ENCODE measurements around the gene SPNS2. TPM values are rescaled to one million over a fixed set of nuclear protein-coding genes. Genes with fewer than 3 reads are reported as not detected.
"Not testable (repeated sequence)": the region's sequence is repeated elsewhere in the genome, so short reads cannot be mapped to it uniquely, and the experiment has no call there.

SPNS2 gene
- total RNA-seq, 2 donors from 2014 or later: 7.2 to 16.8 TPM

GRCh38 chr17:4577386-4577993 lies 78.8 kb downstream of the SPNS2 start:
- H3K4me1 ChIP-seq: no peaks in the 10 kb centered on the region
- no peaks in the 10 kb centered on the region for H3K36me3 ChIP-seq
- H3K27me3 ChIP-seq: no peaks in the 10 kb centered on the region
- no peak overlapping the region for H3K4me3 ChIP-seq
- H3K9me3 ChIP-seq: no peaks in the 10 kb centered on the region
- no peak for DNase-seq (ENCODE audit: low spot score)
- no peak overlapping the region for H3K27ac ChIP-seq
- TF ChIP-seq CTCF (IDR thresholded peaks at IDR 0.05): no peak

GRCh38 chr17:4578349-4578748 lies 79.7 kb downstream of the SPNS2 start:
- not testable (repeated sequence) for H3K27me3 ChIP-seq; DNase-seq (ENCODE audit: low spot score); H3K4me3 ChIP-seq; H3K36me3 ChIP-seq; H3K27ac ChIP-seq; H3K4me1 ChIP-seq; H3K9me3 ChIP-seq

- no peaks in the 10 kb centered on the region for H3K27me3 ChIP-seq
- H3K36me3 ChIP-seq: no peaks in the 10 kb centered on the region
- H3K4me3 ChIP-seq: no peak overlapping the region
- H3K27ac ChIP-seq: no peak overlapping the region
- DNase-seq (ENCODE audit: low spot score): no peak
- no peak for TF ChIP-seq CTCF (IDR thresholded peaks at IDR 0.05)
- H3K9me3 ChIP-seq: no peaks in the 10 kb centered on the region
- H3K4me1 ChIP-seq: peaks cover 0 to 15% of the 10 kb centered on the region in 2 donors
Observed at GRCh38 chr17:4579678-4580077, 81.0 kb downstream of the SPNS2 start.

GRCh38 chr17:4580291-4580690 lies 81.6 kb downstream of the SPNS2 start:
- Histone ChIP-seq H3K9me3 (no peaks in the 10 kb centered on the region), H3K4me3 (no peak overlapping the region), H3K27ac (no peak overlapping the region), H3K27me3 (no peaks in the 10 kb centered on the region), H3K4me1 (peaks cover 0 to 20% of the 10 kb centered on the region in 2 donors), H3K36me3 (no peaks in the 10 kb centered on the region)
- TF ChIP-seq CTCF (IDR thresholded peaks at IDR 0.05): no peak
- DNase-seq (ENCODE audit: low spot score): no peak

GRCh38 chr17:4582101-4582501 lies 83.4 kb downstream of the SPNS2 start:
- H3K4me3 ChIP-seq: no peak overlapping the region
- no peak for DNase-seq (ENCODE audit: low spot score)
- no peak for TF ChIP-seq CTCF (IDR thresholded peaks at IDR 0.05)

GRCh38 chr17:4582691-4583090 lies 84.0 kb downstream of the SPNS2 start:
- no peak for TF ChIP-seq CTCF (IDR thresholded peaks at IDR 0.05)
- no peak for DNase-seq (ENCODE audit: low spot score)
- Histone ChIP-seq H3K27ac (no peak overlapping the region), H3K36me3 (no peaks in the 10 kb centered on the region), H3K4me1 (peaks cover 0 to 37% of the 10 kb centered on the region in 2 donors), H3K9me3 (no peaks in the 10 kb centered on the region), H3K4me3 (no peak overlapping the region), H3K27me3 (no peaks in the 10 kb centered on the region)

More at GRCh38 chr17:4582101-4582501, 83.4 kb downstream of the SPNS2 start:
- H3K4me1 ChIP-seq: peaks cover 0 to 31% of the 10 kb centered on the region in 2 donors
- H3K27me3 ChIP-seq: no peaks in the 10 kb centered on the region
- H3K27ac ChIP-seq: no peak overlapping the region
- H3K9me3 ChIP-seq: no peaks in the 10 kb centered on the region
- H3K36me3 ChIP-seq: no peaks in the 10 kb centered on the region

All from right atrium auricular region (tissue), 2 donors.